Prostate gland (tissue), 2 donors: ENCODE results near the gene VDAC1. TPM values are rescaled to one million over a fixed set of nuclear protein-coding genes. Genes with fewer than 3 reads are reported as not detected.

ENCODE experiments used
- DNase-seq: peaks from one replicate; pipeline ENCODE4 v3.0.0-alpha.2; 2019; ENCODE audit warnings: low spot score
- H3K27ac ChIP-seq, 2 donors: fragments of 200-600 bp; sonication (generic); 2 replicates each; pipeline ENCODE4 v1.5.1; 2017 to 2019
- H3K27me3 ChIP-seq: fragments of 200-600 bp; sonication (generic); replicated peaks from 2 replicates; pipeline ENCODE4 v1.5.1; 2019; ENCODE audit not compliant: insufficient read depth
- H3K36me3 ChIP-seq, 2 donors: fragments of 200-600 bp; sonication (generic); 1 replicate in 1 of 2; 2 replicates in 1 of 2; pipeline versions ENCODE4 v1.5.1 to v1.8.1; 2017 to 2019
- H3K4me1 ChIP-seq: fragments of 200-600 bp; sonication (generic); replicated peaks from 2 replicates; pipeline ENCODE4 v1.5.1; 2019
- H3K4me3 ChIP-seq, 2 donors: fragments of 200-600 bp; sonication (generic); 2 replicates each; pipeline ENCODE4 v1.5.1; 2017 to 2019
- H3K9me3 ChIP-seq: fragments of 200-600 bp; sonication (generic); 2 replicates; pipeline ENCODE4 v1.5.1; 2017
- CTCF ChIP-seq, 4 experiments: fragments of 200-600 bp in 2 of 4; fragments of 450-650 bp in 2 of 4; sonication (generic) in 2 of 4; IDR thresholded peaks; 1 replicate in 3 of 4; 2 replicates in 1 of 4; pipeline ENCODE4 v1.5.1; 2016 to 2019; ENCODE audit warnings: antibody characterized with exemption in 4 of 4, mild to moderate bottlenecking in 2 of 4, moderate library complexity in 2 of 4
- POLR2A ChIP-seq: fragments of 450-650 bp; IDR thresholded peaks from one replicate; pipeline ENCODE4 v1.6.1; 2016; ENCODE audit warnings: antibody characterized with exemption, mild to moderate bottlenecking
- POLR2AphosphoS5 ChIP-seq: sonication (generic); formaldehyde crosslinking; IDR thresholded peaks from one replicate; pipeline ENCODE4 v1.6.1; 2017; ENCODE audit warnings: antibody characterized with exemption
- whole genome bisulfite sequencing: methylation state at CpG from one replicate; pipeline ENCODE4 v1.1.5; 2018; 5-methylcytosine and 5-hydroxymethylcytosine counted together
- intact Hi-C: fragments of 100-400 bp; cut with DNase I; formaldehyde crosslinking; loops from one replicate; pipeline ENCODE4 v1.14.2; 2022
- total RNA-seq, 2 donors: library from RNA; depleted of rRNA; stranded (reverse); fragments of >200 nt; gene quantifications; one replicate each; pipeline ENCODE4 v1.1.0, GENCODE V29; 2016

Gene VDAC1
- total RNA-seq, 2 donors from 2014 or later = 142 to 143 TPM

GRCh38 chr5:133935667-133935940 is 69.2 kb downstream of the VDAC1 start:
- intact Hi-C loops = no loop called here
- no peaks in the 10 kb centered on the region for H3K4me1 ChIP-seq
- no peaks in the 10 kb centered on the region for H3K27me3 ChIP-seq
- no peak overlapping the region for H3K4me3 ChIP-seq
- no peak overlapping the region for H3K27ac ChIP-seq
- DNase-seq = no peak
- 87% methylated on average over 5 of the region's 5 CpGs for WGBS
- no peaks in the 10 kb centered on the region for H3K9me3 ChIP-seq
- TF ChIP-seq POLR2A = no peak
- no peak for TF ChIP-seq CTCF (IDR thresholded peaks at IDR 0.05)
- TF ChIP-seq POLR2AphosphoS5 = no peak
- H3K36me3 ChIP-seq = no peaks in the 10 kb centered on the region

- H3K4me3 ChIP-seq = no peak overlapping the region
- no peaks in the 10 kb centered on the region for H3K27me3 ChIP-seq
- H3K36me3 ChIP-seq = no peaks in the 10 kb centered on the region
- no peak for DNase-seq
- H3K27ac ChIP-seq = no peak overlapping the region
- no peaks in the 10 kb centered on the region for H3K9me3 ChIP-seq
- H3K4me1 ChIP-seq = no peaks in the 10 kb centered on the region
- WGBS = 89% methylated on average over 5 of the region's 5 CpGs
- TF ChIP-seq POLR2AphosphoS5 (no peak), POLR2A (no peak), CTCF (IDR thresholded peaks at IDR 0.05) (no peak)
- intact Hi-C loops = no loop called here
These were observed 69.7 kb downstream of the VDAC1 start for GRCh38 chr5:133934822-133935666.

- intact Hi-C loops = no loop called here
- no peak overlapping the region for H3K4me3 ChIP-seq
- H3K27me3 ChIP-seq = no peaks in the 10 kb centered on the region
- H3K4me1 ChIP-seq = no peaks in the 10 kb centered on the region
- 78% methylated on average over 5 of the region's 5 CpGs for WGBS
- no peak overlapping the region for H3K27ac ChIP-seq
- no peaks in the 10 kb centered on the region for H3K36me3 ChIP-seq
- no peak for DNase-seq
- TF ChIP-seq CTCF (IDR thresholded peaks at IDR 0.05) (no peak), POLR2A (no peak), POLR2AphosphoS5 (no peak)
- no peaks in the 10 kb centered on the region for H3K9me3 ChIP-seq
These were observed 70.5 kb downstream of the VDAC1 start for GRCh38 chr5:133934311-133934710.

GRCh38 chr5:133933670-133934295 is 71.0 kb downstream of the VDAC1 start:
- WGBS = 89% methylated on average over 12 of the region's 12 CpGs
- H3K9me3 ChIP-seq = no peaks in the 10 kb centered on the region
- H3K4me3 ChIP-seq = no peak overlapping the region
- no peak overlapping the region for H3K27ac ChIP-seq
- intact Hi-C loops = no loop called here
- TF ChIP-seq CTCF (IDR thresholded peaks at IDR 0.05) = no peak
- no peak for TF ChIP-seq POLR2A
- no peak for TF ChIP-seq POLR2AphosphoS5
- H3K4me1 ChIP-seq = no peaks in the 10 kb centered on the region
- no peaks in the 10 kb centered on the region for H3K27me3 ChIP-seq
- no peak for DNase-seq
- H3K36me3 ChIP-seq = no peaks in the 10 kb centered on the region

- no peaks in the 10 kb centered on the region for H3K27me3 ChIP-seq
- H3K27ac ChIP-seq = no peak overlapping the region
- H3K4me1 ChIP-seq = no peaks in the 10 kb centered on the region
- intact Hi-C loops = no loop called here
- H3K36me3 ChIP-seq = no peaks in the 10 kb centered on the region
- 55% methylated on average over 3 of the region's 3 CpGs for WGBS
- H3K4me3 ChIP-seq = no peak overlapping the region
- TF ChIP-seq POLR2A (no peak), POLR2AphosphoS5 (no peak)
- no peaks in the 10 kb centered on the region for H3K9me3 ChIP-seq
- DNase-seq = no peak
These were observed 71.6 kb downstream of the VDAC1 start for GRCh38 chr5:133933169-133933509.
